ENCODE results near the gene POC1A. TPM values are rescaled to one million over a fixed set of nuclear protein-coding genes. Genes with fewer than 3 reads are reported as not detected.

POC1A gene
- total RNA-seq, 1 experiment from 2014 or later: 32.2 TPM

DNA sequence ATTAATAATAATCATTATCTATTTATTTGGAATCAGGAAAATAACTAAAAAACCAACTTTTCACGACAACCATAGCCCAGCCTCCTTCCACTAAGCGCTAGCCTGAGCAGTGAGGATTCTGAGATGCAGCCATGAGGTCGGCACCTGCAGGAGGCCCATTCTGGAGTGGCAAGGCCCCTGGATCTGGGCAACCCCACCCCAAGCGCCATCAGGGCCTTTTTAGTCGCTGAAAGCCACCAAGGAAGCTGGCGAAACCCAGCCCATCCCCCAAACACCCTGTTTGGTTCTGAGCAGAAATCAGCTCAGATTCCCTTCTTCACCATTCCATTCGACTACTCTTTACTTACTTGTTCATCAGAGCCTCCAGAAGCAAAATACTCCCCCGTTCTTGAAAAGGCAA is 29.5 kb downstream of the POC1A start:
- POLR2A ChIA-PET: interaction anchor here (0.5 kb wide), 1 partner anchor 65 kb away, joined by 4 read pairs; no protein-coding TSS in a partner anchor
- intact Hi-C loops (cut with micrococcal nuclease; ENCODE audit: unreplicated experiment): no loop called here
- H3K9me3 ChIP-seq: no peaks in the 10 kb centered on the region
- H3K4me3 ChIP-seq (ENCODE audit: low read depth, low read length): no peak overlapping the region
- H3K36me3 ChIP-seq (ENCODE audit: control insufficient read depth, insufficient read depth, low read length): peaks cover 2% of the 10 kb centered on the region
- BruUV-seq (replicated peaks): no TSS peak
- no peak for DNase-seq
- Mint-ChIP-seq H3K36me3 (ENCODE audit: insufficient read depth, unreplicated experiment) (peaks cover 22% of the 10 kb centered on the region), H3K27me3 (ENCODE audit: insufficient read depth, unreplicated experiment) (no peaks in the 10 kb centered on the region), H3K4me3 (ENCODE audit: unreplicated experiment) (no peak overlapping the region), H3K27ac (ENCODE audit: unreplicated experiment) (no peak overlapping the region), H3K9me3 (ENCODE audit: unreplicated experiment) (no peaks in the 10 kb centered on the region), H3K4me1 (ENCODE audit: low read depth, unreplicated experiment) (no peaks in the 10 kb centered on the region)
- H3K27me3 ChIP-seq (replicated peaks; ENCODE audit: control insufficient read depth, insufficient read depth, low read length): no peaks in the 10 kb centered on the region
- no peak for TF ChIP-seq CTCF (IDR thresholded peaks at IDR 0.05; ENCODE audit: insufficient read depth in 1 of 2, low read depth in 1 of 2, low read length in 1 of 2, severe bottlenecking in 1 of 2, unreplicated experiment in 1 of 2)
- peaks cover 7% of the 10 kb centered on the region; the same call in 1 of the 2 replicates for H3K4me1 ChIP-seq
- CTCF ChIA-PET: no interaction called here

- TF ChIP-seq CTCF (IDR thresholded peaks at IDR 0.05; ENCODE audit: insufficient read depth in 1 of 2, low read depth in 1 of 2, low read length in 1 of 2, severe bottlenecking in 1 of 2, unreplicated experiment in 1 of 2): no peak
- H3K36me3 Mint-ChIP-seq (ENCODE audit: insufficient read depth, unreplicated experiment): peaks cover 29% of the 10 kb centered on the region
- H3K4me3 Mint-ChIP-seq (ENCODE audit: unreplicated experiment): no peak overlapping the region
- H3K27me3 ChIP-seq (replicated peaks; ENCODE audit: control insufficient read depth, insufficient read depth, low read length): no peaks in the 10 kb centered on the region
- no peaks in the 10 kb centered on the region for H3K9me3 ChIP-seq
- no TSS peak for BruUV-seq (replicated peaks)
- H3K4me3 ChIP-seq (ENCODE audit: low read depth, low read length): no peak overlapping the region
- intact Hi-C loops (cut with micrococcal nuclease; ENCODE audit: unreplicated experiment): no loop called here
- no peaks in the 10 kb centered on the region for H3K27me3 Mint-ChIP-seq (ENCODE audit: insufficient read depth, unreplicated experiment)
- H3K27ac Mint-ChIP-seq (ENCODE audit: unreplicated experiment): no peak overlapping the region
- ChIA-PET POLR2A (no interaction called here), CTCF (interaction anchor here (1.5 to 2.0 kb wide), 3 partner anchors 68 to 122 kb away, joined by 4 to 10 read pairs (median 6); partner anchors contain the start of gene DUSP7)
- H3K9me3 Mint-ChIP-seq (ENCODE audit: unreplicated experiment): no peaks in the 10 kb centered on the region
- peaks cover 7% of the 10 kb centered on the region; the same call in 1 of the 2 replicates for H3K4me1 ChIP-seq
- no peak for DNase-seq
- H3K4me1 Mint-ChIP-seq (ENCODE audit: low read depth, unreplicated experiment): no peaks in the 10 kb centered on the region
- peaks cover 2% of the 10 kb centered on the region for H3K36me3 ChIP-seq (ENCODE audit: control insufficient read depth, insufficient read depth, low read length)
Observed at GRCh38 chr3:52124126-52124525, 30.1 kb downstream of the POC1A start.

DNA sequence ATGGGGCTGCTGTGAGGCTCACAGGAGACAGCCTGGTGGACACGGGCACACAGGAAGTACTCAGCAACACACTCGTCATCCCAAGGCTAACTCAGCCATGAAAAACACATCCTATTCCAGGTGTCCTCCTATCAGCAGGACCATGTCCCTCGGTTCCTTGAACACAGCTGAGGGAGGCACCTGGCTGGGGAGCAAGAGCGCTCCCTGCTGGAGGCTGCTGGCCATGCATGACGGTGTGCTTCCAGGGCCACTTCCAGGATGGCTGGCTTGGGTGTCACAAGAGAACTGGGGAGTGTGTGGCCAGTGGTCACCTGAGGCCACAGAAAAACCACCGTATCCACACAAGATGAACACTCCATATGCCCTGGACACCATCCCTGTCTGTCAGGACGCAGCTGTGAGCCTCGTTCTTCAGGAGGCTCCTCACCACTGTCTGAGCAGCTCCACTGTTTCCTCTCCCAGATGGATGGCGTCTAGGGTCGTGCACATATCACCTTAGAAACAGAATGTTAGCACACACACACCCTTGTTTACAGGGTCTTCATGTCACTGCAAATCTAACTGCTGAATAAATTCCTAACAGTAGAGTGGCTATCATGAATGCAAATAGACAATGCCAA is 31.0 kb downstream of the POC1A start:
- intact Hi-C loops (cut with micrococcal nuclease; ENCODE audit: unreplicated experiment): loop anchor here (1.0 kb wide), 2 partner anchors 122 to 181 kb away; partner anchors contain the start of gene PARP3
- peak; percentile 69 to 94 for TF ChIP-seq CTCF (IDR thresholded peaks at IDR 0.05; ENCODE audit: insufficient read depth in 1 of 2, low read depth in 1 of 2, low read length in 1 of 2, severe bottlenecking in 1 of 2, unreplicated experiment in 1 of 2)
- Histone ChIP-seq H3K9me3 (no peaks in the 10 kb centered on the region), H3K36me3 (ENCODE audit: control insufficient read depth, insufficient read depth, low read length) (peaks cover 2% of the 10 kb centered on the region), H3K4me3 (ENCODE audit: low read depth, low read length) (no peak overlapping the region), H3K27me3 (replicated peaks; ENCODE audit: control insufficient read depth, insufficient read depth, low read length) (no peaks in the 10 kb centered on the region), H3K4me1 (peaks cover 7% of the 10 kb centered on the region; the same call in 1 of the 2 replicates)
- BruUV-seq (replicated peaks): no TSS peak
- POLR2A ChIA-PET: no interaction called here
- Mint-ChIP-seq H3K4me1 (ENCODE audit: low read depth, unreplicated experiment) (no peaks in the 10 kb centered on the region), H3K27me3 (ENCODE audit: insufficient read depth, unreplicated experiment) (no peaks in the 10 kb centered on the region), H3K9me3 (ENCODE audit: unreplicated experiment) (no peaks in the 10 kb centered on the region), H3K4me3 (ENCODE audit: unreplicated experiment) (no peak overlapping the region), H3K36me3 (ENCODE audit: insufficient read depth, unreplicated experiment) (peaks cover 32% of the 10 kb centered on the region), H3K27ac (ENCODE audit: unreplicated experiment) (no peak overlapping the region)
- CTCF ChIA-PET: interaction anchor here (0.6 to 2.0 kb wide), 6 partner anchors 34 to 121 kb away, joined by 3 to 13 read pairs (median 5); partner anchors contain the start of gene DUSP7
- peak; percentile 47 to 73 for DNase-seq

All from Caco-2 (cell line).